Glutamatergic neuron (in vitro differentiated cells): ENCODE data around the gene AGK. TPM values are rescaled to one million over a fixed set of nuclear protein-coding genes. Genes with fewer than 3 reads are reported as not detected.
"Not testable (repeated sequence)": the region's sequence is repeated elsewhere in the genome, so short reads cannot be mapped to it uniquely, and the experiment has no call there.

Experiments used
- DNase-seq: peaks from one replicate; pipeline ENCODE4 v3.0.0; 2022
- H3K27ac Mint-ChIP-seq: one replicate; pipeline ENCODE4 v1.8.0; 2020; ENCODE audit warnings: mild to moderate bottlenecking, mixed read lengths, inconsistent platforms; ENCODE audit not compliant: unreplicated experiment
- H3K27me3 Mint-ChIP-seq: one replicate; pipeline ENCODE4 v1.8.0; 2020; ENCODE audit warnings: mild to moderate bottlenecking, moderate library complexity, mixed read lengths, inconsistent platforms; ENCODE audit not compliant: unreplicated experiment
- H3K36me3 Mint-ChIP-seq: one replicate; pipeline ENCODE4 v1.8.0; 2020; ENCODE audit warnings: mild to moderate bottlenecking, mixed read lengths, inconsistent platforms; ENCODE audit not compliant: unreplicated experiment
- H3K4me1 Mint-ChIP-seq: one replicate; pipeline ENCODE4 v1.8.0; 2020; ENCODE audit warnings: mild to moderate bottlenecking, low read depth, mixed read lengths, inconsistent platforms; ENCODE audit not compliant: unreplicated experiment
- H3K4me3 Mint-ChIP-seq: one replicate; pipeline ENCODE4 v1.8.0; 2020; ENCODE audit warnings: mild to moderate bottlenecking, mixed read lengths, inconsistent platforms; ENCODE audit not compliant: unreplicated experiment
- H3K9me3 Mint-ChIP-seq: one replicate; pipeline ENCODE4 v1.8.0; 2020; ENCODE audit warnings: mild to moderate bottlenecking, moderate library complexity, mixed read lengths, inconsistent platforms; ENCODE audit not compliant: unreplicated experiment
- CTCF ChIP-seq: fragments of 200-600 bp; sonication (generic); IDR thresholded peaks from one replicate; pipeline ENCODE4 v1.5.0; 2021; ENCODE audit not compliant: partially characterized antibody, unreplicated experiment
- total RNA-seq: library from RNA; stranded (reverse); fragmentation: NEBNext Ultra II Directional; extraction: Animal tissue kit (Norgen Biotek cat#: 25700); gene quantifications from one replicate; pipeline ENCODE4 v1.2.1, GENCODE V29; 2021; ENCODE audit not compliant: unreplicated experiment

Gene AGK
- total RNA-seq, 1 donor from 2014 or later = 26.1 TPM

- Mint-ChIP-seq H3K9me3 (no peaks in the 10 kb centered on the region), H3K4me1 (peaks cover 3% of the 10 kb centered on the region), H3K4me3 (no peak overlapping the region), H3K27me3 (no peaks in the 10 kb centered on the region), H3K36me3 (no peaks in the 10 kb centered on the region), H3K27ac (no peak overlapping the region)
- TF ChIP-seq CTCF = no peak
- DNase-seq = no peak
Observed at GRCh38 chr7:141640239-141640840, 89.1 kb downstream of the AGK start.

GRCh38 chr7:141641876-141642275, 90.7 kb downstream of the AGK start:
- no peak for TF ChIP-seq CTCF
- peaks cover 6% of the 10 kb centered on the region for H3K4me1 Mint-ChIP-seq
- H3K36me3 Mint-ChIP-seq = no peaks in the 10 kb centered on the region
- no peak for DNase-seq
- H3K4me3 Mint-ChIP-seq = no peak overlapping the region
- H3K9me3 Mint-ChIP-seq = no peaks in the 10 kb centered on the region
- H3K27ac Mint-ChIP-seq = no peak overlapping the region
- H3K27me3 Mint-ChIP-seq = no peaks in the 10 kb centered on the region

- H3K36me3 Mint-ChIP-seq = no peaks in the 10 kb centered on the region
- DNase-seq = no peak
- no peaks in the 10 kb centered on the region for H3K9me3 Mint-ChIP-seq
- no peak overlapping the region for H3K27ac Mint-ChIP-seq
- H3K27me3 Mint-ChIP-seq = no peaks in the 10 kb centered on the region
- no peak overlapping the region for H3K4me3 Mint-ChIP-seq
- TF ChIP-seq CTCF = no peak
- peaks cover 8% of the 10 kb centered on the region for H3K4me1 Mint-ChIP-seq
Observed at GRCh38 chr7:141645188-141645587, 94.0 kb downstream of the AGK start.

- Mint-ChIP-seq H3K36me3 (no peaks in the 10 kb centered on the region), H3K4me3 (no peak overlapping the region), H3K27ac (no peak overlapping the region), H3K27me3 (no peaks in the 10 kb centered on the region), H3K4me1 (peaks cover 10% of the 10 kb centered on the region), H3K9me3 (no peaks in the 10 kb centered on the region)
- DNase-seq = no peak
- no peak for TF ChIP-seq CTCF
Observed at GRCh38 chr7:141646826-141647480, 95.7 kb downstream of the AGK start.

GRCh38 chr7:141647701-141648100, 96.5 kb downstream of the AGK start:
- not testable (repeated sequence) for H3K4me3 Mint-ChIP-seq, H3K27me3 Mint-ChIP-seq, H3K27ac Mint-ChIP-seq, H3K36me3 Mint-ChIP-seq, H3K9me3 Mint-ChIP-seq, DNase-seq
- H3K4me1 Mint-ChIP-seq = peaks cover 14% of the 10 kb centered on the region
